ENCODE measurements around the gene DIS3L2.

DIS3L2 gene

GRCh38 chr2:232183279-232183678 is 221.8 kb downstream of the DIS3L2 start:
- peak; percentile 23 for DNase-seq (ENCODE audit: low read depth, low spot score)

GRCh38 chr2:232184346-232184745 is 222.8 kb downstream of the DIS3L2 start:
- DNase-seq (ENCODE audit: low read depth, low spot score) = no peak

- no peak for DNase-seq (ENCODE audit: low read depth, low spot score)
Measured at GRCh38 chr2:232190796-232191195, 229.3 kb downstream of the DIS3L2 start.

- DNase-seq (ENCODE audit: low read depth, low spot score) = no peak
Measured at GRCh38 chr2:232195487-232195886, 234.0 kb downstream of the DIS3L2 start.

GRCh38 chr2:232196802-232197201 is 235.3 kb downstream of the DIS3L2 start:
- no peak for DNase-seq (ENCODE audit: low read depth, low spot score)

- no peak for DNase-seq (ENCODE audit: low read depth, low spot score)
Measured at GRCh38 chr2:232200195-232200594, 238.7 kb downstream of the DIS3L2 start.

- DNase-seq (ENCODE audit: low read depth, low spot score) = no peak
Measured at GRCh38 chr2:232203166-232203891, 241.8 kb downstream of the DIS3L2 start.

- no peak for DNase-seq (ENCODE audit: low read depth, low spot score)
Measured at GRCh38 chr2:232203936-232204335, 242.4 kb downstream of the DIS3L2 start.

GRCh38 chr2:232204457-232204931 is 243.0 kb downstream of the DIS3L2 start:
- DNase-seq (ENCODE audit: low read depth, low spot score) = peak; percentile 21

- no peak for DNase-seq (ENCODE audit: low read depth, low spot score)
Measured at GRCh38 chr2:232207174-232207573, 245.7 kb downstream of the DIS3L2 start.

GRCh38 chr2:232210306-232210705 is 248.8 kb downstream of the DIS3L2 start:
- no peak for DNase-seq (ENCODE audit: low read depth, low spot score)

GRCh38 chr2:232211743-232212686 is 250.5 kb downstream of the DIS3L2 start:
- no peak for DNase-seq (ENCODE audit: low read depth, low spot score)

- no peak for DNase-seq (ENCODE audit: low read depth, low spot score)
Measured at GRCh38 chr2:232213176-232213575, 251.7 kb downstream of the DIS3L2 start.

GRCh38 chr2:232214053-232214452 is 252.5 kb downstream of the DIS3L2 start:
- no peak for DNase-seq (ENCODE audit: low read depth, low spot score)

GRCh38 chr2:232216028-232216427 is 254.5 kb downstream of the DIS3L2 start:
- no peak for DNase-seq (ENCODE audit: low read depth, low spot score)

GRCh38 chr2:232218778-232219495 is 257.4 kb downstream of the DIS3L2 start:
- DNase-seq (ENCODE audit: low read depth, low spot score) = no peak

- no peak for DNase-seq (ENCODE audit: low read depth, low spot score)
Measured at GRCh38 chr2:232219496-232219870, 258.0 kb downstream of the DIS3L2 start.

GRCh38 chr2:232219932-232220331 is 258.4 kb downstream of the DIS3L2 start:
- no peak for DNase-seq (ENCODE audit: low read depth, low spot score)

GRCh38 chr2:232225429-232225828 is 263.9 kb downstream of the DIS3L2 start:
- no peak for DNase-seq (ENCODE audit: low read depth, low spot score)

GRCh38 chr2:232225895-232226294 is 264.4 kb downstream of the DIS3L2 start:
- no peak for DNase-seq (ENCODE audit: low read depth, low spot score)

- DNase-seq (ENCODE audit: low read depth, low spot score) = no peak
Measured at GRCh38 chr2:232228332-232228731, 266.8 kb downstream of the DIS3L2 start.

All from ELF-1 (cell line).